Activated naive CD4-positive, alpha-beta T cell treated with anti-CD3 and anti-CD28 coated beads, Interleukin-2, amount 50 U/mL, for 16 hours (primary cell): ENCODE results near the gene MBNL2.
A peak's percentile ranks its signal among the peaks of the same experiment; 100 is the strongest.
"Not testable (repeated sequence)": the region's sequence is repeated elsewhere in the genome, so short reads cannot be mapped to it uniquely, and the experiment has no call there.

ENCODE experiments used
- DNase-seq: peaks from one replicate; pipeline ENCODE4 v3.0.0-alpha.2; 2020

MBNL2 gene, protein sequence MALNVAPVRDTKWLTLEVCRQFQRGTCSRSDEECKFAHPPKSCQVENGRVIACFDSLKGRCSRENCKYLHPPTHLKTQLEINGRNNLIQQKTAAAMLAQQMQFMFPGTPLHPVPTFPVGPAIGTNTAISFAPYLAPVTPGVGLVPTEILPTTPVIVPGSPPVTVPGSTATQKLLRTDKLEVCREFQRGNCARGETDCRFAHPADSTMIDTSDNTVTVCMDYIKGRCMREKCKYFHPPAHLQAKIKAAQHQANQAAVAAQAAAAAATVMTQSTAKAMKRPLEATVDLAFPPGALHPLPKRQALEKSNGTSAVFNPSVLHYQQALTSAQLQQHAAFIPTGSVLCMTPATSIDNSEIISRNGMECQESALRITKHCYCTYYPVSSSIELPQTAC

DNA sequence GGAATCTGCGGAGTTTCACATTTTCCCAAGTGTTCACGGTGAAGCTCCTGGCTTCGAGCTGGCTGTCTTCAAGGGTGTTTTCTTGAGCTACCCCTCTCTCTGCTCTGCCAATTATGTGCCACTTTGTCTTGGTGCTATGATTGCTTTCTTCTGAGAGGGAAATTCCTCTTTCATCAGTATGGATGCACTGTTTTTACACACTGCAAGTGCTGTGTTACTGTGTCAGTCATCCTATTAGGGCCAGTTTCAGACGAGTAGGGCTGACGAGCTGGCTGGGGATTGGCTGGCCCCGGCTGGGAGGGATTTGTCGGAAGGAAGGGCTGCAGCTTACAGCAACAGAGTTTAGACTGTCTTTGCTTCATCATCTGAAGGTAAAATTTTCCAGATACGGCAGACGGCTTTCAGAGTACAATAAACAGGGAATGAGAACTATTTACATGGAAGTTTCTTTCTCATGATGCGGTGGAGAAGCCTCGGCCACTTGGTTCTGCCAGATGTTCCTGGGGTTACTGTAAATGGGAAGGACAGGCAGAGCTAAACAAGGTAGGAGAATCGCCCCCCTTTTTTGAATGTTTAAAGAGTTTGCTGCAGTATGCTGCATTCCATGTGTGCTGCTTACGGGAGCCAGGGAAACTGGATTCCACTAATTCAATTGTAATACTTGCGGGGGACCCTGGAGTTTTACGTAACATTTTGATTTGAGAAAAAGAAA is at the start of gene MBNL2:
TSS of gene MBNL2 (plus strand) at position 345 of the 712 bp plus-strand sequence. CDS start 53,903 bp downstream, outside the sequence.
- peak; percentile 85 for DNase-seq

DNA sequence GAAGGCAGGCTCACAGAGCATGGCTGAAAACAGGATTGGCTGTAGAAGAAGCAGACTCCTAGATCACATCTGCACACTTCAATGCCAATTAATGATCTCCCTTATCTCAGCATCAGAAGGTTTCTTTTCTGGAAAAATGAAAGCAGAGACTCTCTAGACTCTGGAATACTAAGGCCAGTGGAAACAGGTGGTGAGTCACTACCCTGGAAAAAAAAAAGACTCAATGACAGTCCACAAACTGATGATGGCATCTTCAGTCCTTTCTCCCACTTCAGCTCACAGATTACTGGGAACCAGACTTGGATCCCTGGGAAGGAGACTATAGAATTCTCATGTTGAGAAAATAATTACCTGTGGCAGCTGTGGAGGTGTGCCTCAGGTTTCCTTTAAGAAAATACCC is 47.5 kb upstream of the MBNL2 start:
- no peak for DNase-seq

DNA sequence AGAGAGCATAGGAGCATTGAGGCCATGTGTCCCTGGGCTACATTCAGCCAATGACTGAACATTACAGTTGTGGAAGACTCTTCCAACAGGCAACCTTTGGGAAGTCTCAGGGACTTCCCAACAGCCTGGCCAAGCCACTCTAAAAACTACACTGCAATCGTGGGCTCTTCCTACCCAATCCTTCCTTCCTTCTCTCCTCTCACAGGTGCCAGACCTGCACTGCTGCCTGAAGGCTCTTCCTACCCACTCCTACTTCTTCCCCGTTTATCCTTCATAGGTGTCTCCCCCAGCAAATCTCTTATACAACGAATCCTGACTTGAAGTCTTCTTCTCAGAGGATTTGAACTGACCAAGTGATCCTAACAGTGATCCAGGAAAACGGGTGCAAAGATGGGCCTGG is 47.1 kb upstream of the MBNL2 start:
- DNase-seq: no peak

DNA sequence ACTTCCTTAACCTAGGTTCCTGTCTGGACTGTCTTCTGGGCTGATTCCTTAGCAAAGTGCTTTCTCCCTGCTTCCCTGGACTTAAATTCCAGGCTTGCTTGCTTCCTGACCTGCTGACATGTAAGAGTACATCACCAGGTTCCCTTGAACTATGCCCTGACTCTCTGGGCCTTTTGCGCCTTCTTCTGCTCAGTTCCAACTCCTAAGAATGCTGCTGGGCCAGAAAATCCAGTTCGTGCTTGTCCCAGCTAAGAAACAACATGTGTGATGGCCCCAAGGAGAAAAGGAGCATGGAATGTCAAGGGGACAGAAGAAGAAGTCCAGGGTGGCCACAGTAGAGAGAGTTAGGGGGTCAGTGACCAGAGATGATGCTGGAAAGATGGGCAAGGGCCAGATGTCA is 42.6 kb upstream of the MBNL2 start:
- DNase-seq: no peak

DNA sequence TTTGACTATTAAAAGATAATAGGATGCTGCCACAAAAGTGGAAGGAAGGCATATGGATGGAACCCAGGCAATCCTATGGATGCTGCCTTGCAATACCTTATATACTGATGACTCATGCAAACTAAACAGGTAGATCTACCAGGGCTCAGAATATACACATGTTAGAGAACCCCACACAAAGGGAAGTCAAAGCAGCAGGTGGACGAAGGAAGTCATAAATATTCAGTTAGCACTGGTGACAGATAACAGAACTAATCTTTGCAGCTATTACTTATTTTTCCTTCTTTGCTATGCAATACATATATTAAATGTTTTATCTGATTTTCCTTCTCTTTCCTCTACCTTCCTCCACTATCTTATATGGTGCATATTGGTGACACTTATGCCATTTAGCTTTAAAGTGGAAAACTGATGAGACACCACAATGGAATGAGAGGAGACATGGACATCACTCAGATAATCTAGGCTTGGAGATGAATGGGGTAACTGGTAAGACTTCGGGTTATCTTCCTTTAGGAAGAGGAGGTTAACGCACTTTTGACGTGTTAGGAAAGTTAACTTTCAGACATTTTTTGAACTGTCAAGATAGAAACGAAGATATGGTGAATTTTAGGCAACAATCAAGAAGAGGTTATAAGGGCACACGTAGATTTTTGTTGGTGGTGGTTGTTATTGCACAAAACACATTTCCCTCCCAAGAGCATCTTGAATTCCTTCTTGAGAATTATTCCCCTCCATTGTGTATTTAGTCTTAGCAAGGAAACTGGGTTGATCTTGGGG is 39.8 kb upstream of the MBNL2 start:
- DNase-seq: no peak

DNA sequence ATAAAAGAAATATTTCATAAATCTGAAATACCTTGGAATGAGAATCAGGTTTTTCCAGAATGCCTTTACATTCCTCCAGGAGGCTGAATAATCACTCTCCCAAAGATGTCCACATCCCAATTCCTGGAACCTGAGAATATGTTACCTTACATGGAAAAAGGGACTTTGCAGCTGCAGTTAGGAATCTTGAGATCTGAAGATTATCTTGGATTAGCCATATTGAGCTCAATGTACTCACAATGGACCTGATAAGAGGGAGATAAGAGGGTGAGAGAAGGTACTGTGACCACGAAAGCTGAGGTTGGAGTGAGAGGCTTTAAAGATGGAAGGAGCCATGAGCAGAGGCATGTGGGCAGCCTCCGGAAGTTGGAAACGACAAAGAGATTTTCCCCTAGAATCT is 36.8 kb upstream of the MBNL2 start:
- no peak for DNase-seq

DNA sequence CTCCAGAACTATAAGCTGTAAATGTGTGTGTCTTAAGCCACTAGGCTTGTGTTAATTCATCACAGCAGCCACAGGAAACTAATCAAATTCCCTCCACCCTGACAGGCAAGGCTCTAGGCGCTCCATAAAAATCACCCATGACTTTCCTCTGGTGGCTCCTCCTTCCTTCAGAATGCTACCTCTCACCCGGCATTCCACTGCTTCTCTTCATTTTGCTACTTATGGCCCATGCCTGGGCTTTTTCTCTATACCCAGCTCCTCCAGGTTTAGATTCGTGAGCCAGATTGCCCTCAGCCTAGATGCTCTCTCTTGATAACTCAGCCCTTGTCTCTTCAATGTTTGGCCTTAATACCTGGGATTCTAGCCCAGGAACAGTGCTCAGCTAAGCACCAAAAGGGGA is 36.4 kb upstream of the MBNL2 start:
- no peak for DNase-seq

DNA sequence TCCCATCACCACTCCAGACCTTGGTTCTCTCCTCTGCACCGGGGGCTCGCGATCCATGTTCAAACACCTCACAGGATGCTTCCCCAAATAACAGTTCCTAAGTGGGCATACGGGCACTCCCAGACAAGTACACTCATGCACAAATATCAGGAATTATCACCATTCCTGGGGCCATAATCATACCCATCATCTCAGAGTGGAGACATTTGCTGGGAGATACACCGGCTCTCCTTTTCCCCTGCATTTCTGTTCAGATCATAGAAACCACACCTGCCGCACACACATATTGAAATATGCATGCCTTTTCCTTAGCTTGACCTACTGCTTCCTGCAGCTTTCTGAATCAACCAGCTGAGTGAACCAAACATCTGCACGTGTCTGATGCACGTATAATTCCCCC is 33.9 kb upstream of the MBNL2 start:
- DNase-seq: no peak

DNA sequence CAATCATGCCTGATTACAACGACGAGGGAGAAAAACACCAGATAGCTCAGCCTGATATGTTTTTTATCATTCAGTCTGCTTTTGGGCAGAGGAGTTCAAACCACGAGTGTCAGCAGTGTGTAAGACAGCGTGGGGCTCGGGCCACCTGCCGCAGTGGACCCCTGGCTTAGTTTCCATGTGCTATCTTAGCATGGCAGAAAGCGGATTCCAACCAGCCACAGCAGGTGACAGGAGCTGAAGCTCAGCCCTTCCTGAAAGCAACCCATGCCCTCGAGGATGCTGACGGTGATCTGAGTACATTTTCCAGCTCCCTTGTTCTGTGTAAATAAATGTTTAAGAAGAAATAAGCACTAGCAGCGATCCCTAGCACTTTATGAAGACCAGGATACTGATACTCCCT is 32.2 kb upstream of the MBNL2 start:
- no peak for DNase-seq

DNA sequence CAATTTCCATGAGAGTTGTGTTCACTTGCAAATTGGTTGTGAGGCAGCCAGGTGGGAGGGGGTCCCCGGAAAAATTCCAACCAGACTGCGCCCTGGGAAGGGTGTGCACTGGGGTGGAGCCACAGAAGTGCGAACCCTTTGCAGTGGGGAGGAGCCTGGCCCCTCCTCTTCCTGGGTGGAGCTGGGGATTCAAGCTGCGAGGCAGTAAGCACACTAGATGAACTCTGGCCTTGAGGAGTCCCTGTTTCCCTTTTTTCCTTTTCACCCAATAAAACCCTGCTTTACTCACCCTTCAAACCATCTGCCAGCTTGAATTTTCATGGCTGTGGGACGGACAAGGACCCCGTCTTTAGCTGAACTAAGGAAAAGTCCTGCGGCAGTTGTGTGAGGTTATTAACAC is 31.0 kb upstream of the MBNL2 start:
- no peak for DNase-seq

DNA sequence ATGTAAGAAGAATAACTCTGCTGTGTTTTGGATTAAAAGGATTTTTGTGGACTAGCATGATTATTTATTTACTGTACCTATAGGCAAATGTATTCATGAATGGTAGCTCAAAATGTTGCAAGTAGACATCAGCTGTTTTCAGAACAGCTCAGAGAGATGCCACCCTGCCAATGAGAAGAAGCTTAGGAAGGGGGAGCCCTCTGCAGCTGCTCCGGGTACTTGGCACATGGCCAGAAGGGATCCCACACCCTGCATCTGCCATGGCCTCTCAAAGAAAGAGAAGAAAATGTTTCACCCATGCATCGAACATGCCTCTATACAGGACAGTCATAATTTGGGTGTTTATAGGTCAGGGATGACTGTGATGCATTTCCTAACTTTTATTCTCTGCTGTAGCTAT is 30.5 kb upstream of the MBNL2 start:
- no peak for DNase-seq

DNA sequence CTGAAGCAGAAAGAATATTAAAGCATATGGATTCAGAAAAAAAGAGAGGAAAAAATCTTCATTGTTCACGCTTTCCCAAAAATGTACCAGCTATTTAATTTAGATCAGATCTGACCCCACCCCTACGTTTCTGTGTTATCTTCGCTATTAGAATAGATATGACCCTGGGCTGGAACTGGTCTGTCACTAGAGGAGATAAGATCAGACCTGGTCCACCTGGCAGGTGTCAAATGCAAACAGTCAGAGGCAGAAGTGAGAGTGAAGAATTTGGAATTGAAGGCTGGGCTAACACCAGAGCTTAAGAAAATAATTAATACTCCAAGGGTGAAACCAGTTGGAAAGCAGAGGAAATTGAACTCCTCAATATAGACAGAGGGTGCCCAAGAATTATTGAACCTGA is 30.0 kb upstream of the MBNL2 start:
- DNase-seq: no peak

DNA sequence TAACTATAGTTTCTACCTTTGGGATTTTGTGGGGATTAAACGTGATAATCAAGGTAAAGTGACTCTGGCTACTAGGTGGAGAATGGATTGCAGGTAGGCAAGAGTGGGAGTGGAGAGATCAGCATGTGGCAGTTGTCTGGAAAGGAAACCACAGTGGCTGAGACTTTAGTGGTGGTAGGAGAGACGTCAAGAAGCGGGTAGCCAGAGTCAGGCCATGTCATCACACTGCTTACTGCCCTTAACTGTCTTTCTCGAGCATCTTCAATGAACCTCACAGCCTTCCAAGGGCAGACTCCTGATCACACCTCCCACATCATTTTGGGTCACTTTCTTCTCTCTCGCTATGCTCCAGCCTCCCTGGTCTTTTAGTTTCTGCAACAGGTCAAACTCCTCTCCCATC is 28.6 kb upstream of the MBNL2 start:
- no peak for DNase-seq

DNA sequence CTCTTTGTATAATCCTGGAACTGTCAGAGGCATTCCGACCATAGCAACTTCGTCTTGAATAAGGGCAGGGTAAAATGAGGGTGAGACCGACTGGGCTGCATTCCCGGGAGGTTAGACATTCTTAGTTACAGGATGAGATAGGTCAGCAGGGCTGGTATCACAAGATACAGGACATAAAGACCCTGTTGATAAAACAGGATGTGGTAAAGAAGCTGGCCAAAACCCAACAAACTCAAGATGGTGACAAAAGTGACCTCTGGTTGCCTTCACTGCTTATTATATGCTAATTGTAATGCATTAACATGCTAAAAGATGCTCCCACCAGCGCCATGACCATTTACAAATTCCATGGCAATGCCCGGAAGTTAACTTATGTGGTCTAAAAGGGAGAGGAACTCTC is 27.7 kb upstream of the MBNL2 start:
- no peak for DNase-seq

DNA sequence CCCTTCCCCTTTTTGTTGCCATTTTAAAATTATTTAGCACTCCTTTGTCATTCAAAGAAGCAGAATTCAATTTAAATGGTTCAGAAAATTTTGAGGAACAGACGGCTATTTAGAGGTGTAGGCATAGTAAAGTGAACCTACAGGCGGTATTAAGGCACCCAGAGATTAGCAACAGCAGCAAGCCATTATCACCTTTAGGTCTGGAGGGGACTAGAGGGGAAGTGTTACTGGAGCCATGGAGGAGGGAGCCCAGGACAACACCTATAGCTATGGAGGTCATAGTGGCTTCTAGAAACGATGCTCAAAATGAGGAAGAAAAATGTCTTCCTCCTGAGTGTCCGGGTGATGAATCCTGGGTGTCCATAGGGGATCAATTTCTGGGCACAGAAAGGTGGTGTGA is 25.8 kb upstream of the MBNL2 start:
- DNase-seq: no peak

DNA sequence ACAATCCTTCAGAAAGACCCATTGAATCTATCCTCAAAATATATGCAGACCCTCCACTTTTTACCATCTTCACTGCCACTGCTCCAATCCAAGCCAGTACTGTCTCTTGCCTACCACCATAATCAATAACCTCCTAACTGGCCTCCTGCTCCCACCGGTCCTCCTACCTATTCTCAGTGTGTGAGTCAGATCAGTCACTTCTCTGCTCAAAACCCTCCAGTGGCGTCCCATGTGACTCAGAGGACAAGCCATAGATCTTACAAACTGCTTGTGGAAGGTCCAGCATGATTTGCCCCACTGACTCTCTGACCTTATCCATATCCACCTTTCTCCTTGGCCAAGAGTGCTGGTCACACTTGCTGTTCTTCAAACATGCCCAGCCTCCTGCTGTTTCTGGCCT is 23.4 kb upstream of the MBNL2 start:
- DNase-seq: no peak

DNA sequence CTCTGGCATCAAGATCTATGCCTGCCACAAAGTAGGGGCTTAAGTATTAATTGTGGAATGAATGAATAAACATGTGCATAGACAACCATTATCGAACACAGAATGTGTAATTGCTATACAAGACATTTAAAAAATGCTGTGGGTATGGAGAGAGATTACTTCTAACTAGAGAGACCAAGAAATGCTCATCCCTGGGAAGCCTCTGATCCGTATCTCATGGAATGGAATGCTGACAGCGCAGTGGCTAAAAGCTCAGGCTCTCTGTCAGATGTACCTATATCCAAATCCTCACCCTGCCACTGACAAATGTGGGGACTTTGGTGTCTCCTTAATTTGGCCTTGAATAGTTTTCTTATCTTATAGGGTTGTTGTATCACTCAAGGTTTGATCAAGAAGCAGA is 22.7 kb upstream of the MBNL2 start:
- DNase-seq: no peak

DNA sequence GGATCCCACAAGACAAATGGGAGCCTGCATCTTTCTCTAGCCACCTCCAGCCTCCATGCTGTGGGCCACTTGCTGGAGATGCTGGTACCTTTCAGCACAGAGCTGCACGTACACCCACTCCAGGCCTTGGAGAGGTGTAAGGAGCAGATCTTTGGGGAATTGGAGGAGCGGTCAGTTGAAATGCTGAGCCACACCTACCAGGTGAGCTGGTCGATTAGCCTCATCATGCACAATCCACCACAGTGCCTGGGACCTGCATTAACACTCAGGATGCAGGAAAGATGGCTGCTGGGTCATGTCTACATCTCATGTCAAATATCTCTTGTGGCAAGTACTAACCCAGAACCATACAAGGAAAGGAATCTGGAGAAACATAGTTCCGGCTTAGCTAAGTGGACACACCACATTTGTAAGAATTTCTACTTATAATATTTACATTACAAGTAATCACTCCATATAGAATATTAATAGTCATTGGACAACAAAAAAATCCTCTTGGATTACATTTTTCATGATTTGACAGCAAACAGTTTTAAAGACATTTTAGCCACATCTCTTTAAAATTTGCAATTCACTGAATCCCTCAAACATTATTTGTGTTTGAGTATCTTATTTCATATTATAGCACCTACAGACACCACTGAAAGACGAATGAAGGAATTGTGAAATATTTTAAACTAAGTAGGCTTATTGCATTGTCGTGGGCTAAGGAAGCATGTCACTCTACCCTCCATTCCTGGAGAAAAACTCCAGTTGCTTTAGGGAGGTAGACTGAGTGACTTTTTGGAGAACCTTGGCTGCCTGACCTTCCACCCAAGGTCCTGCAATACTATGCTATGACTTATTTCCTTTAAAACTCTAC is 21.8 kb upstream of the MBNL2 start:
- no peak for DNase-seq

DNA sequence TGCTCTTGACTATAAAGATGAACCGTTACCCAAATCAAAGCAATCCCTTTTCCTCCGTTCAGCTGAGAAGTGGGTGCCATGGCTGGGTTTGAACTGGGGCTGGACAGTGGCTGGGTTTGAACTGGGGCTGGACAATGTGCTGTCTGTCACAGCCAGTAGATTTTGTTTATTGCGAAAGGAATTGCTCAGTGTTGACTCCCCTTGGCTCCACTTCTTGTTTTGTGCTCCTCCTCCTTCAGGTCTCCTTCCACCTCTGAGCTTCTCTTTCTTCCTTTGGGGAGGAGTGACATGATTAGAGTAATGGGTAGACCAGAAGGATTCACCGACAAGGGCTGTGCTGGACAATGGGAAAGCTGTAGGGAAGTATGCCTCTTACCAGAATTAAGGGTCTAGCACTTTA is 19.4 kb upstream of the MBNL2 start:
- no peak for DNase-seq

DNA sequence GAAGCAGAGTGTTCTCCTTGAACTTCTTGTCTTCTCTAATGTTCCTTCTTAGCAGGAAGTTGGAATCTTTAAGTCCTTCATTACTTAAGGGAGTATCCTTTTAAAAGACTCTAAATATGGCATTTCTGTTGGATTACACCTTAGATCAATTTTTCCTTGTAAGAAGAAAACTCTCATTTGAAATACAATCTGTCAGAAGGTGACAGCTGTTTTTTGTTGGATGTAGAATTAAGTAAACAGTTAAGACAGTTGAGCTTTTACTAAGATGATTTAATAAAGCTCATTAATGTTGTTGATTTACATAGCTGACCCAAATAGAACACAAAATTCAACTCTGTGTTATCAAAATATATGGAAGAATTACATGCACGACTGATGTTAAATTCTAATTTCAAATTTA is 16.7 kb upstream of the MBNL2 start:
- DNase-seq: no peak

DNA sequence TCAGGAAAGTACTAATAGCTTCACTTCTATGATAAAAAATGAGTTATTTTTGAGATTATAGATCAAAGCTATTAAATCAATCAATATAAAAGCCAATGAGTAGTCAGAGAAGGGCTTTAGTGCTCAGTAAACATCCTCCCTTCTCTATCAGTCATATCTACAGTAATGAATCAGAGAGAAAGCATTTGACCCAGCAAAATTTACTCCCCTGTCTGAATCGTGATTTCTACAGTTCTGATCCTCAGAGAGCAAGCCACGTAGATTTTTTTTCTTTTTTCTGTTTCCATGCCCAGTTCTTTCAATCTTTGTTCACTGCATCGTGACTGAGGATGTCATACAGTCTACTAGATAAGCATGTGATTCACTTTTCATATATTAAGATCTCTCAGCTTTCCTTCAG is 16.2 kb upstream of the MBNL2 start:
- DNase-seq: no peak

DNA sequence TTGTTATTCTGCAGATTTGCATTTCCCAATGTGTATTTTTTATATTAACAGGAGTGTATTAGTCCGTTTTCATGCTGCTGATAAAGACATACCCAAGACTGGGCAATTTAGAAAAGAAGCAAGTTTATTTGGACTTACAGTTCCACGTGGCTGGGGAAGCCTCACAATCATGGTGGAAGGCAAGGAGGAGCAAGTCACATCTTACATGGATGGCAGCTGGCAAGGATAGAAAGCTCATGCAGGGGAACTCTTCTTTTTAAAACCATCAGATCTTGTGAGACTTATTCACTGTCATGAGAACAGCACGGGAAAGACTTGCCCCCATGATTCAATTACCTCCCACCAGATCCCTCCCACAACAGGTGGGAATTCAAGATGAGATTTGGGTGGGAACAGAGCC is 14.9 kb upstream of the MBNL2 start:
- DNase-seq: not testable (repeated sequence)

DNA sequence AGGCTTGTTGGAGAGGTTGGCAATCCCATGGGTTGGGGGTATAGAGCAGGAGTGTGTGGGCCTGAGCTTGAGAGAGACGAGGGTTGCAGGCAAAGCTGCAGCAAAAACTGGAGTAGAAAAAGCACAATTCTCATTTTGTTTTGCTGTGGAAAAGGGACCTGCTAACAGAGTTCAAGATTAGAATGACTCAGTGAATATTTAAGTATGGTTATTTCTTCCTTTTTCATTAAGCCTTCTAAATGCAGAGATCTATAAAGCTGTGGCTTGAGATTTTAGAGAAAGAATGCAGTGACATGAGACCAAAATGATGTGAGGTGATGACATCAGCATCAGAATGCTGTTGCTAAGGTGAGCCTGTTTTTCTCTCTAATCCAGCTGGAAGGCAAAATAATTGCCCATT is 10.8 kb upstream of the MBNL2 start:
- no peak for DNase-seq
